ENCODE measurements around the gene MRPL19.

GRCh38 chr2:75656563-75656962, 10.0 kb downstream of the MRPL19 start:
- TF ChIP-seq CTCF (conservative IDR thresholded peaks at IDR 0.05; ENCODE audit: low read depth, low read length) (no peak), EZH2 (IDR thresholded peaks at IDR 0.05; ENCODE audit: borderline replicate concordance, low read depth, low read length, poor library complexity, severe bottlenecking) (no peak)

Measured in A673 (cell line).